HL-60/S4 (cell line): ENCODE measurements around the gene LRP3.
"Not testable (repeated sequence)": the region's sequence is repeated elsewhere in the genome, so short reads cannot be mapped to it uniquely, and the experiment has no call there.

Source experiments
- in situ Hi-C: fragments of 300-500 bp; cut with MboI; formaldehyde crosslinking; loops from 2 replicates; pipeline ENCODE4 v1.14.3; 2022; ENCODE audit warnings: low sequenced_read_pairs

Gene LRP3

DNA sequence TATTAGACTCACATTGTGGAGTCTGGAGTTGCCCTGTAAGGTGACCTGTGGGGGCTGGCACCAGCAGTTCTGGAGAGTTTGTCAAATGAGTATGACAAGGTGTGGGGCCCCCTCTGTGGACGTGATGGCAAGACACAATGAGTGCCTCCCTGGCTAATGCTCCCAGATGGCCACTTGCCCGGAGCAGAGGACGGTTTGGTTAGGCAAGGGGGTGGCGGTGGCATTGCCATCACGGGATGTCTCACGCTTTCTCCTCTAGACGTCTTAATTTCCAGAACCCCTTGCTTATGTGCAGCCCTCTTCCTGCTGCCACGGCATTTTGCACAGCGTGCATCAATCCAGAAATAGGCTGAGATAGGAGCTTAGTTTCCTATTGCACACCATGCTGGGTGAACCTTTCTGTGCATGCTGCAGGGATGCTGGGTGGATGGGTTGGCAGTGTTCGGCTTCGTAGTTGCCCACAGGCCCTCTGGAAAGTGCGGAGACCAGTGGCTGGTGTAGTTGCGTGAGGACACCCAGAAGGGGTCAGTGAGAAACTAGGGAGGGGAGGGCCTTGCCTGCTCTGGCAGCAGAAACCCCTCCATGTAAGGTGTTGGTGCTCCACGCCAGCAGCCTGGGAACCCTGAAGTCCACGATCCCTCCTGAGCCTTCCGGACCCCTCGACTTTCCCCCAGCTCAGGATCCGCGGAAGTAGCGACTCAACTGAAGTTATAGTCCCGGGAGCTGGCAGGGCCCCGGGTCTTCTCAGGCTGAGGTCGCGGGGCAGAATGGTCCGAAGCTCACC lies 18.1 kb upstream of the LRP3 start:
- in situ Hi-C loops: loop anchor here (5.0 kb wide), 1 partner anchor 34 kb away; no protein-coding TSS in a partner anchor

DNA sequence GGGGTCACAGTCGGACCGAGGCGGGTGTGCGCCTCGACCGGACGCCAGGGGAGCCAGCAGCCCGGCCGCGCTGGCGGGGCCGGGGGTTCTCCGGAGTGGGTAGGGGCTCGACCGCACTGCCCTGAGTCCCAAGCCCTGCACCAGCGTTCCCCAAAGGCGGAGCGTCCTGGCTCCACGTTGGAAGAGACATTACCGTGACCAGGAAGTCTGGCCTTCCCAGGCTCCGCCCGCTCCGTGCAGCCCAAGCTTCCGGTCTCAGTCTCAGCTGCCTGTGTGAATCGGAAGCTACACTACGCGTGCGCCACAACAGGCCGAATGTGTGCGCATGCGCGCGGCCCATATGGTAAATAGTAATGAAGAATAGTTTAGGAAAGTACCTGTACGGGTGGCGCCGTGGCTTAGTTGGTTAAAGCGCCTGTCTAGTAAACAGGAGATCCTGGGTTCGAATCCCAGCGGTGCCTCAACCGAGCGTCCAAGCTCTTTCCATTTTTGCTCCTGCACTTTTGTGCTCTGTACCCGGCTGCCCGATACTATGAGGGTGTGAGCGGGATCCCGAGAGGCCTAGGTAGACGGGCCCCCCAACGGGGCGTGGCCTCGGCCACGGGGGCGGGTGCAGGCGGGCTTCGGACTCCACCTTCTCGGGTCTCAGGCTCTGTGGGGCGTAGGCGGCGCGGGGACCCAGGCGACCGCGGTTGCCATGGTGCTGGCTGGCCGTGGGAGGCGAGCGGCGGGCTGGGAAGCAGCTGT lies 17.3 kb upstream of the LRP3 start:
- in situ Hi-C loops: loop anchor here (5.0 kb wide), 1 partner anchor 35 kb away; no protein-coding TSS in a partner anchor

DNA sequence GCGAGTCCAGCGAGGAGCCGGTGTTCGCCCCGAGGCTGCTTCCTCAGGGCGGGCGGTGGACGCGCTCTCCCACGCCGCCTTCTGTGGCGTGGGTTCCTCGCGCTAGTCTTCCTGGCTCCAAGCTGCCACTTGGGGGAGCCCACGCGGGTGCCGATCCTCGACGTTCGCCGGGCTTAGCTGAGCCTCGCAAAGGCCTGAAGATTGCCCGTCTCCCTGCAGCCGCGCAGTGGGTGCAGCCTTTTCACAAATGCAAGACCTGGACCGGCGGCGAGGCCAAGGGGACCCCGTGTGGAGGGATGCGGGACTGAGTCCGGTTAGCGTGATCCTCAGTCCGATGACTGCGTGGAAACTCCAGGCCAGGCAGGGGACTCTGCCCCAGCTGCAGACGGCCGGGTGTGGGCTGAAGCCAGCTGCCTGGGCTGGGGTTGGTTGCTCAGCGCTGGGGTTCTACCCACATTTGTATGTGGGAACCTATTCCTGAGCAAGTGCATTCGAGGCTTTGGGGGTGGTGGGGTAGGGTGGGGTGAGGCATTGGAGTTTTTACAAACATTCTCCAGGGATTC lies 16.6 kb upstream of the LRP3 start:
- in situ Hi-C loops: loop anchor here (5.0 kb wide), 1 partner anchor 35 kb away; no protein-coding TSS in a partner anchor

DNA sequence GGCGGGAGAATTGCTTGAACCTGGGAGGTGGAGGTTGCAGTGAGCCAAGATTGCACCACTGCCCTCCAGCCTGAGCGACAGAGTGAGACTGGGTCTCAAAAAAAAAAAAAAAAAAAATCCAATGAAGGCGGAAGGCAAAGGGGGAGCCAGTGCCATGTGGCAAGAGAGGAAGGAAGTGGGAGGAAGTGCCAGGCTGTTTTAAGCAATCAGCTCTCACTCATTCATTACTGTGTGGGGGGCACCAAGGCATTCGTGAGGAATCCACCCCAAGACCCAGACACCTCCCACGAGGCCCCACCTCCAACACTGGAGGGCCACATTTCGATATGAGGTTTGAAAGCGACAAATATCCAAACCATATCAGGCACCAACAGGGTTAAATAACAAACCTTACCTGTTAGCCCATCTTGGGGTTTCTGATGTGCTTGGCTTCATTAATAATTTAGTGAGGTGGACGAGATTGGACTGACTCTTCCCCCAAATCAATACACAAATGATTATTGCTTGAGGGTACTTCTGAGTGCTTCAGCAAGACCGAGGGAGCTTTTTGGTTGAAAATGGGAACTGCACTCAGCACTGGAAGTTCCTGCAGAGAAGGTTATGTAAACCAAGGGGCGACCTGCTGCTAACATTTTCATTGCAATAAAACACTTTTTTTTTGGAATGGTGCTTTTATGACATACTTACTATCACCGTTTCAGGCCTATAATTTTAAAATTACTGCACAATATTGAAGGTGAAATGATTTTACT lies 7.5 kb upstream of the LRP3 start:
- in situ Hi-C loops: no loop called here

DNA sequence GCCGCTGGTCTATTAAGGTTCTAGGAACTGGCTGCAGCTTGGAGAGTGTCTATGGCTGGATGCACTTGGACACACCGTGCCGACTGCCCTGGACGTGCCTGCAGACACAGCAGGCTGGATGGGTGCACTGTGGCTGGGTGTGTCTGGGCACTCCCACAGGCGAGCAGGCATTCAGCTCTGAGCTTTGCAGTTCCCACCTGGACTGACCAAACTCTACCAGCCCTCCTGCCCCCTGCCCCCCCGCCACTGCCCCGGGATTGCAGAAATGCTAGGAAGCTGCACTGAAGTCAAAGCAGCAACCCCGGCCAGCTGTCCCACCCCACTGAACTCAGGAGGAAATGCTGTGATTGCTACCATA lies 7.0 kb upstream of the LRP3 start:
- in situ Hi-C loops: no loop called here

DNA sequence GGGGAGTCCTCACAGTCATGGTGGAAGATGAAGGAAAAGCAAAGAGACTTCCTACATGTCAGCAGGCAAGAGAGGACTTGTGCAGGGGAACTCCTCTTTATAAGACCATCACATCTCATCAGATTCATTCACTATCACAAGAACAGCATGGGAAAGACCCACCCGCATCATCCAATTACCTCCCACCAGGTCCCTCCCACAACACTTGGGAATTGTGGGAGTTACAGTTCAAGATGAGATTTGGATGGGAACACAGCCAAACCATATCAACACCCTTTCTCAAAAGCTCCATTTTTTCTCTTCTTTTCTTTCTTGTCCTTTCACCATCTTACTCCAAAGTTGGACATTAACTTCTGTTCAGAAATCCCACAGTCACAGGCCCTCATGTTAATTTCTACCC lies 4.7 kb upstream of the LRP3 start:
- in situ Hi-C loops: no loop called here

DNA sequence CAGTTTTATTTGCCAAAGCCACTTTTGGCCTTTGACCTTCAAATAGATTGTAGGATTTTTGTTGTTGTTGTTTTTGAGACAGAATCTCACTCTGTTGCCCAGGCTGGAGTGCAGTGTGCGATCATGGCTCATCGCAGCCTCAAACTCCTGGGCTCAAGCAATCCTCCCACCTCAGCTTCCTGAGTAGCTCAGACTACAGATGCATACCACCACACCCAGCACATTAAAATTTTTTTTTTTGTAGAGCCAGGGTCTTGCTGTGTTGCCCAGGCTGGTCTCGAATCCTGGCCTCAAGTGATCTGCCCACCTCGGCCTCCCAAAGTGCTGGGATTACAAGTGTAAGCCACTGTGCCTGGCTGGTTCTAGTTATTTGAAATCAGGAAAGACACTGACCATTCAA lies 3.0 kb upstream of the LRP3 start:
- in situ Hi-C loops: not testable (repeated sequence)

DNA sequence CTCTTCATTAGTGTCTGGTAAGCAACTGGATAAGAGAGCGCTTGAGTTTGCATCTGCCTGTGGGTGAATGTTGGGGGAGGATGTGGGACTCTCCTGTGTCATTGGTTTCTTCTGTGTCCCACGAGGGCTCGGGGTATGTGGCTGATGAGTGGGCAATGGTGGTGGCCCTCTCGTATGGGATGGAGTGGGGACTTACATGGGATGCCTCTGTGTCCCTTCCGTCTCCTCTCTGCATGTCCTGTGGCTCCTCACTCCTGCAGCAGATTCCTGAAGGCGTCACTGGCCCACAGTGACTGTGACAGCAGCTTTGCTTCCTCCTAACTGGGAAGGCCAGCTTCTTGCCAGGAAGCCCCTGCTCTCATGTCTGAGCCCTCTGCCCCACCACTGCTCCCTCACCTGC lies 2.6 kb upstream of the LRP3 start:
- in situ Hi-C loops: no loop called here

DNA sequence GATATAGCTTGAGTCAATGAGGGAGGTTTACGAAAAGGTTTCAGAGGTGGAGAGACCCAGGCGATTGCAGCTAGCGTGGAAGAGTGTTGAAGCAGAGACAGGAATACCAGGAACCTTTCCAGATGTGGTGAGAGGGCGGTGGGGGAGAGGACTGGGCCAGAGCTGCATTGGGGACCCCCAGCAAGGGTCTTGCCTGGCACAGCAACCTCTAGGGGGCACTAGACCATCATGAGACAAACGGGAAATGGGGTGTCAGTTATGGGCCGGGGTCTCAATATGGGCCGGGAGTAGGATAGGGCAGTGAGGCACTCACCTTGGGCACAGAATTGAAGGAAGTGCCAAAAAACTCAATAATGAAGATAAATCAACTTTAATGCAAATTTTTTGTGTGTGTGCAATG lies 2.1 kb upstream of the LRP3 start:
- in situ Hi-C loops: no loop called here

DNA sequence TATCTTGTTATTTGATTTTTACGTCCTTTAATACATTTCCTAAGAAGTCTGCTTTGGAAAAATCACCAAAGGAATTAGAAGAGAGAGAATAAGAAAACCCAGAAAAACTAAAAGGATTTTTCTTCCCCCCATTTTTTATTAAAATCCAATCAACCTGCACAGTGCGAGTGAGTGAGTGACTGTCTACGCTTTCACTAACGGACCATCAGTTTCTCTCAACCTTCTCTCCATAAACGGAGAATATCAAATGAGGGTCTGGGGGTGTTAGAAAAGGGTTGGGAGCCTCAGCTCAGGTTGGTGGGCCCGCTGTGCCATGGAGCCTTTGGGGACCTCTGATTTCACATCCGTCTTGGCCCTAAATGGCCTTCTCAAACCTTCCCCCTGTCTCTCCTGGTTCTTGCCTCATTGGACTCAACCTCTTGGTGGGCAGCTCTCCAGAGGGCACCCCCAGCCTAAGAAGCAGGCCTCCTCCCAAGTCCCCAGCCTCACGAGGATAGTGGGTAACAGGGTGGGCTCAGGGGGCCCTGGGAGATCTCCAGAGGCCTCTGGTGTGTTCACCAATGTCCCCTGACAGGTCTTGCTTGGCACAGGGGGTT lies 763 bp upstream of the LRP3 start:
- in situ Hi-C loops: no loop called here

DNA sequence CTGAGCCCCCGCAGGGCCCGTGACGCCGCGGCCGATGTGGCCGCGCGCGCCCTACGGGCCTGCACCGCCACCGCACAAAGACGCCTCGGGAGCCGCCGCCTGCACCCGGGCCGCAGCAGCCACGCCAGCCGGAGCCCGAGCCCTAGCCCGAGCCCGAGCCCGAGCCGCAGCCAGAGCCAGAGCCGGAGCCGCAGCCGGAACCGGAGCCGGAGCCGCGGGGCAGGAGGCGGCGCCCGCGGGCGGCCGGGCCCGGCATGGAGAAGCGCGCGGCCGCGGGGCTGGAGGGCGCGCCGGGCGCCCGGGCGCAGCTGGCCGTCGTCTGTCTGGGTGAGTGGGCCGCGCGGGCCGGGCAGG lies 379 bp downstream of the LRP3 start:
- in situ Hi-C loops: no loop called here

DNA sequence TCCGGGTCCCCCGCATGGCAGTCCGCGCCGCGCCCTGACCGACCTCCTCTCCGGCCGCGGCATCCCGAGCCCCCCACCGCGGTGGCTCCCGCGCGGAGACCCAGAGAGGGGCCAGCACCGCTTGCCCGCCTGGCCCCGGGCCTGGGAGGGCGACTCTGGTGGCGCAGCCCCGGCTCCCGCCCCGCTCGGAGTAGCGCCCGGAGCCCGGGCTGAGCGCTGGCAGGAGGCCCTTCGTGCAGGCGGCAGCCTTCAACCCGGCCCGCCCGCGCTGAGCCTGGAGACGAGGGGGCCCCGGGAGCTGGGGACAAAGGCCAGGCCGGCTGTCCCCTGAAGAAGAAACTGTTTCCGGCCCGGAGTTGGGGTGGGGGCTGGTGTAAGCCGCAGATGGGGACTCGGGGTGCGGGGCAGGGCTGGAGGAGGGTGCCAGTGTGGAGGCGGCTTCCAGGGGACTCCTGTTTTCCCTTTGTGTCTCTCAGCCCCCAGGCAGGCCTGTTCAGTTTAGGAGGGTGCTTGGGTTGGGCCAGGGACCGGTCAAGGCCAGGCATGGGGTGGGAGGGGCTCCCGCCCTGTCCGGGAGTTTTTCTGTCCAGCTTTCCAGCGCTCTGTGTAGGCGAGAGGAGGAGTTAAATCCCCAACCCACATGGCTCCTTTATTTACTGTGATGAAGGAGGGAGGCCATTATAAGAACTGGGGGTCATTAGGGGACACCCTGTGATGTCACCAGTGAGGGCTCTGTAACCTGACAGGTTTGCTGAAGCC lies 935 bp downstream of the LRP3 start:
- in situ Hi-C loops: no loop called here

DNA sequence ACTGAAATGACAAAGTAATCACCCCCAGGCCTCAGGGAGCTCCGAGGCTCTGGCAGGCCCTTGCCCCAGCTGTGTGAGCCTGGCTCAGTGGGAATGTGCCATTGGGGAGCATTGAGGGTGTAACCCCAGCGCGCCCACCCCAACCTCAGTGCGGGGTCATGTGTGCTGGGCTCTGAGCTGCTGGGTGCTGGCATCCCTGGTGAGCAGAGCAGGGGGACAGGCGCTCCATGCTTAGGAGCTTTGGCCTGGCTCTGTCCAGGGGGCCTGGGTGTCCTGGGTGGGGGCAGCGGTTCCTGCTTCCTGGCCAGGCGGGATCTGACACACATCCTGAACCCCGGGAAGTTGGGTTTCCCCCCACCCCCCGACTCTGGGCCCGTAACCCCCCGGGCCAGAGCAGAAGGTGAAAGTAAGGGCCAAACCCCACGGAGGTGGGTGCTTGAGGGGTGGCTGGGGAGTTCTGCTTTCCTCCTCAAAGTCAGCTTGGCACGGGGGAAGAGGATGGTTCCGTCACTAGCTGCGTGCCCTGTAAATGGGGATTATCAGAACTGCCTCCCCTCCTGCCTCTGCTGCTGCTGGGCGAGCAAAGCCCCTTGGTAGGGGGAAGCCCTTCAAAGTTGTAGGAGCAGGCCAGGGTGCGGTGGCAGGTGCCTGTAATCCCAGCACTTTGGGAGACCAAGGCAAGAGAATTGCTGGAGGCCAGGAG lies 1.7 kb downstream of the LRP3 start:
- in situ Hi-C loops: no loop called here

DNA sequence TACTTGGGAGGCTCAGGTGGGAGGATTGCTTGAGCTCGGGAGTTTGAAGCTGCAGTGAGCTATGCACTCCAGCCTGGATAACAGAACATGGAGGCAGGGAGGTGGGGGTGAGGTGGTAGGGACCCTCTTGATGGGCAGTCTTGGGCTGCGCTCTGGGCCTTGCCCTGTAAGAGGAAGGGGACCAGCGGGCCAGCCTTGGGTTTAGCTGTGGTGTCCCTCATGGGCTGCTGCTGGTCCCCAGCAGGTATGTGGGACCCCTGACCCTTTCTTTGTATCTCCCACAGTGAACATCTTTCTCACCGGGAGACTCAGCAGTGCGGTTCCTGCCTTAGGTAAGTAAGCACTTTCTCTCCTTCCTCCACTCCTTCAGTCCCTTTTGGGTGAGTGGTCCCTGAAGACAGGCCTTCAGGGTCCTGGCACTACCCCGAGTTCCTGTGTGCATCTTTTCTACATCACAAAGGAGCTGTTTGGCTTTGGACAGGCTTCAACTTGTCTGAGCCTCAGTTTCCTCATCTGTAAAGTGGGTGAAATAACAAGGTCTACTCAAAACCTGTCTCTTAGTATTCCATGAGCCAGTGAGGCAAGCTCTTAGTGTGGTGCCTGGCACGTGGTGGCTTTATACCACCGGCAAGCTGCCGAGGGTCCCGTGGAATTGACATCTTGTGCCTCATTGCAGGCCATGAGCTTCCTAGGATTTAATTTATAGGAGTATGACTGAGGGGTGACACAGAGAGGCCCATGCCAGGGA lies 2.5 kb downstream of the LRP3 start:
- in situ Hi-C loops: no loop called here

DNA sequence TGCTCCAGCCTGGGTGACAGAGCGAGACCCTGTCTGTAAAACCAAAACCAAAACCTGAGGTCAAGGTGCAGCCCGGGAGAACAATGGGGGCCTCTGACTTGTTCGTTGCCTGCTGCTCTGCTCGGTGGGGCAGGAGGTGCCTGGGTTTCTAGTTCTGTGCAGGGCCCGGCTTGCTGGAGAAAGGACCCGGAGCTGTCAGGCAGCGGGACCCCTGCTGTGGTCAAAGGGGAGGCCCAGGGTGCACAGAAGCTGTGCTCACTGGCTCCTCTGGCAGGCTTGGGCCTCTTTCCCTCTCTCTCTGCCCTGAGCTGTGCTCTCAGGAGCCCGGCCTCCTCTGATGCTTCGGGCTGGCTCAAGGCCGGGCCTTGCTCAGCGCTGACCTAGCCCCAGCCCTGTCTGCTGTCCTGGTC lies 3.5 kb downstream of the LRP3 start:
- in situ Hi-C loops: no loop called here

DNA sequence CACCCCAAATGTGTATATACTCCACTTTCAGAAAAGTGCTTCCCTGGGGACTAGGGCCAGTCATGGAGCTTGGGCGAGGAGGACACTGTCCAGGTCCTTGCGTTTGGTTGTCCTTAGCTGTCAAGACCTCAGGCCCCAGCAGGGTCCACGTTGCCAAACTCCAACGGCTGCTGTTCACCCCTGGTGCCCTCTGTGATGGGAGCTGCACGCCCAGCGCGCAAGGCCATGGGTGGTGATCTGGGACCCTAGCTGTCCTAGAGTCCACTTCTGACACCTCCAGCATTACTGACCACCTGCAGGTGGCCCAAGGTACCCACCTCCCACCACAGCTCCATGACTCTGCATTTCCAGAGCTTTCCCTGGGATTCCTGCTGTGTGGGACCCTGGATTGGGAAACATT lies 4.0 kb downstream of the LRP3 start:
- in situ Hi-C loops: no loop called here

DNA sequence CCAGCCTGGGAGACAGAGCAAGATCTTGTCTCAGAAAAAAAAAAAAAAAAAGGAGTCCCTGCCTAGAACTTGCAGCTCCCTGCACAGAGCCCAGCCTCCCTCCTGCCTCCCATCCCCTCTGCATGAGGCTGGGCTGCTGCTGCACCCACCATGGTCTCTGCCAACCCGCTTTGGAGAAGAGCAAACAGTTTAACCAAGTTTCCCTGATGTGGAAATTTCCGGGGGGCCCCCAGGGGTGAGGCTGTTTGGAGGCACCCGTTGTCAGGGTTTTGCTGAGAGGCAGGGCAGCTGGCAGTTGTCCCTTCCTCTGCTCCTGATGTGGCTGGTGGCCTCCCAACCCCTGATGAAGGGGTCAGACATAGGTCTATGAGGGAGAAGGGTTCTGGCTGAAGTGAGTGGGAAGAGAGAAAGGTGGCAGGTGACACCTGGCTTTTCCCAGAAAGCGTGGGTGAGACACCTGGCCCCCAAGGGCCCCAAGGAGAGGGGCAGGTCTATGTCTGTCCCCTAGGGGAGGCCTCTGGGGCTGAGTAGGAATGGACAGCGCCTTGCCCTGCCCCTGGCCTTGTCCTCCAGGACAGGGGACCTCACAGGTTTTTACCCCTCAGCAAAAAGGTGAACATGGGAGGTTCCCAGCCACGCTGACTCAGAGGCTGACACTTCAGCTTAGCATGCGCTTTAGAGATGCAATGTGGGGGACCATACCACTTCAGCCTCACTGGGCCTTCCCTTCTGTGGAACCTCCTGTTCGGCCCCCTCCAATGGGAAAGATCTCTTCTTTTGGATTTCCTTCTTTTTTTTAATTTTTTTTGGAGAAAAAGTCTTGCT lies 5.5 kb downstream of the LRP3 start:
- in situ Hi-C loops: no loop called here

DNA sequence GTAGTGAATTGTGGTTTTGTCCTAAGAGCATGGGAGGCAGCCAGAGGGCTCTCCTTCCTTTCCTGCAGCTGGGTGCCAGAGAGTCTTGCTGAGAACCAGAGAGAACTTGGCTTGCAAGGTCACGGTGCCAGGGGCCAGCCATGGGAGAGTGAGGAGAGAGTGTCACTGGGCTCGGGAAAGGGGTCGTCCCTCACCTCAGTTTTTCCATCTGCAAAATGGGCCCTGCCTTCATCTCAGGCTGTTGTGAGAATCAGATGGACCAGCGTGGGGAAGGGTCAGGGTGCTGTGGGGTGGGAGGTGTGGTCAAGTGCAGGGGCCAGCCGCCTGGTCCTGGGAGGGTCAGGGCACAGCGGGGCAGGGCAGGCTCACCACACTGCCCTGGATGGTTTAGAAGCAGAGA lies 7.3 kb downstream of the LRP3 start:
- in situ Hi-C loops: no loop called here
